Endothelial cell of umbilical vein (primary cell): ENCODE measurements around the gene RAP1GAP2. TPM values are rescaled to one million over a fixed set of nuclear protein-coding genes. Genes with fewer than 3 reads are reported as not detected.

Source experiments
- BruUV-seq: library from RNA; stranded (reverse); fragments of 400-500 nt; replicated peaks from 2 replicates; lab custom pipeline; 2021; lab: Mats Ljungman, UMichigan
- CTCF ChIA-PET: fragments of 300-600, 350-600 bp; sonication (Branson Sonifier 250); formaldehyde crosslinking; loops from one replicate; lab custom pipeline; 2021; ENCODE audit warnings: antibody characterized with exemption, inconsistent platforms; lab: Charles Lee
- POLR2A ChIA-PET: fragments of 300-600, 350-600 bp; sonication (Branson Sonifier 250); formaldehyde crosslinking; loops from one replicate; lab custom pipeline; 2021; ENCODE audit warnings: antibody characterized with exemption, inconsistent platforms; lab: Charles Lee
- DNase-seq: peaks from one replicate; pipeline ENCODE4 v3.0.0-alpha.2; 2011; ENCODE audit warnings: low read depth, low spot score
- FAIRE-seq: peaks from 2 replicates; lab custom pipeline; 2011; peaks lifted over from hg19 to GRCh38; lab: Jason Lieb, UNC
- H2AFZ ChIP-seq: 2 replicates; pipeline ENCODE4 v1.6.0; 2012; ENCODE audit warnings: low read depth, low read length, control low read depth, inconsistent platforms
- H3K27ac ChIP-seq: 2 replicates; pipeline ENCODE4 v1.5.1; 2011; ENCODE audit warnings: low read depth, mild to moderate bottlenecking, control low read depth, low read length, moderate library complexity; ENCODE audit not compliant: insufficient read depth
- H3K27me3 ChIP-seq, 2 experiments: 2 replicates each; pipeline versions ENCODE4 v1.6.0 to v1.6.1; 2011; ENCODE audit warnings: low read length in 2 of 2, mixed read lengths in 1 of 2; ENCODE audit not compliant: control insufficient read depth in 2 of 2, insufficient read depth in 2 of 2
- H3K36me3 ChIP-seq, 2 experiments: 2 replicates in 1 of 2; 3 replicates in 1 of 2; pipeline ENCODE4 v1.5.1; 2011; ENCODE audit warnings: low read length in 2 of 2, mild to moderate bottlenecking in 1 of 2, moderate library complexity in 1 of 2; ENCODE audit not compliant: control insufficient read depth in 2 of 2, insufficient read depth in 2 of 2; ENCODE audit errors: extremely low read depth in 1 of 2
- H3K4me1 ChIP-seq: 3 replicates; pipeline ENCODE4 v1.5.1; 2011; ENCODE audit warnings: mild to moderate bottlenecking, low read length; ENCODE audit not compliant: control insufficient read depth, insufficient read depth; ENCODE audit errors: extremely low read depth
- H3K4me2 ChIP-seq: 2 replicates; pipeline ENCODE4 v1.6.1; 2011; ENCODE audit warnings: low read length, control low read depth, mixed read lengths; ENCODE audit not compliant: insufficient read depth
- H3K4me3 ChIP-seq, 3 experiments: fragments of 200-600 bp in 1 of 3; sonication (generic), shearing (Covaris generic) in 1 of 3; replicated peaks in 1 of 3; 2 replicates each; pipeline ENCODE4 v1.5.1; 2011 to 2016; ENCODE audit warnings: control low read depth in 3 of 3, low read length in 3 of 3, mild to moderate bottlenecking in 2 of 3, inconsistent platforms in 1 of 3, low read depth in 1 of 3, moderate library complexity in 1 of 3; ENCODE audit not compliant: insufficient read depth in 1 of 3
- H3K79me2 ChIP-seq: 2 replicates; pipeline ENCODE4 v1.6.0; 2012; ENCODE audit warnings: low read length, inconsistent platforms; ENCODE audit not compliant: control insufficient read depth, insufficient read depth
- H3K9ac ChIP-seq: replicated peaks from 2 replicates; pipeline ENCODE3; 2011; ENCODE audit warnings: low read length, control low read depth; ENCODE audit not compliant: insufficient read depth; ENCODE audit errors: extremely low read depth
- H3K9me1 ChIP-seq: replicated peaks from 3 replicates; pipeline ENCODE4 v1.6.0; 2011; ENCODE audit warnings: mild to moderate bottlenecking, low read length; ENCODE audit not compliant: control insufficient read depth, insufficient read depth; ENCODE audit errors: extremely low read depth
- H3K9me3 ChIP-seq: replicated peaks from 2 replicates; pipeline ENCODE4 v1.5.1; 2012; ENCODE audit warnings: low read length, inconsistent platforms; ENCODE audit not compliant: control insufficient read depth, insufficient read depth
- H4K20me1 ChIP-seq: replicated peaks from 2 replicates; pipeline ENCODE3; 2011; ENCODE audit warnings: mild to moderate bottlenecking, low read length; ENCODE audit not compliant: control insufficient read depth, insufficient read depth; ENCODE audit errors: extremely low read depth
- CTCF ChIP-seq, 2 donors: IDR thresholded peaks; 1 replicate in 1 of 2; 2 replicates in 1 of 2; pipeline ENCODE4 v1.5.1; 2011; ENCODE audit warnings: low read length in 2 of 2, mild to moderate bottlenecking in 2 of 2, moderate library complexity in 2 of 2, control low read depth in 1 of 2, inconsistent platforms in 1 of 2, low read depth in 1 of 2; ENCODE audit not compliant: insufficient read depth in 1 of 2; ENCODE audit errors: extremely low read depth in 1 of 2
- EZH2 ChIP-seq: IDR thresholded peaks from 2 replicates; pipeline ENCODE4 v1.6.1; 2012; ENCODE audit warnings: borderline replicate concordance, low read depth, mild to moderate bottlenecking, moderate library complexity, low read length, inconsistent platforms; ENCODE audit not compliant: severe bottlenecking
- GATA2 ChIP-seq: IDR thresholded peaks from 2 replicates; pipeline ENCODE4 v1.7.0; 2011; ENCODE audit warnings: low read depth, mild to moderate bottlenecking, moderate library complexity, mixed read lengths, low read length; ENCODE audit not compliant: insufficient read length, insufficient read depth
- MYC ChIP-seq: IDR thresholded peaks from one replicate; pipeline ENCODE4 v1.6.1; 2011; ENCODE audit warnings: mild to moderate bottlenecking, low read depth, low read length
- POLR2A ChIP-seq: IDR thresholded peaks from 2 replicates; pipeline ENCODE4 v1.6.1; 2012; ENCODE audit warnings: low read depth, mild to moderate bottlenecking, control low read depth, low read length
- dilution Hi-C: fragments of 300-500 bp; cut with MboI; formaldehyde crosslinking; loops from one replicate; pipeline ENCODE4 v1.15.0; 2019; ENCODE audit warnings: low sequenced_read_pairs; ENCODE audit not compliant: extremely low pct_ligation_motif_present
- intact Hi-C: fragments of 100-400 bp; cut with micrococcal nuclease; formaldehyde crosslinking; loops from one replicate; pipeline ENCODE4 v1.10.0; 2022
- polyA plus RNA-seq, 4 experiments: library from polyadenylated mRNA; depleted of rRNA in 3 of 4; stranded (reverse) in 3 of 4; unstranded in 1 of 4; fragments of >200 nt; gene quantifications; 2 replicates each; pipeline versions ENCODE4 v1.2.1 to v1.2.3, GENCODE V29; 2011 to 2012; ENCODE audit warnings: missing spikeins in 1 of 4
- total RNA-seq: library from RNA; stranded (reverse); gene quantifications from 2 replicates; pipeline ENCODE4 v1.2.3, GENCODE V29; 2021

RAP1GAP2 gene
- total and polyA plus RNA-seq, 2 donors (not counting 3 experiments of a cell fraction or from before 2014, with no cell fraction given) = 1.4 to 3.6 TPM

GRCh38 chr17:2809337-2809736 is 13.1 kb downstream of the RAP1GAP2 start:
- CTCF ChIA-PET = no interaction called here
- dilution Hi-C loops = no loop called here
- BruUV-seq = no TSS peak
- H3K4me3 ChIP-seq = no peak overlapping the region
- no peaks in the 10 kb centered on the region for H3K9me3 ChIP-seq
- no peaks in the 10 kb centered on the region for H3K36me3 ChIP-seq
- intact Hi-C loops = no loop called here
- POLR2A ChIA-PET = no interaction called here
- H2AFZ ChIP-seq = no peak overlapping the region
- no peaks in the 10 kb centered on the region for H3K79me2 ChIP-seq
- H3K4me2 ChIP-seq = no peak overlapping the region
- DNase-seq (no peak), FAIRE-seq (no peak)
- no peak overlapping the region for H3K9ac ChIP-seq
- no peaks in the 10 kb centered on the region for H4K20me1 ChIP-seq
- H3K4me1 ChIP-seq = peaks cover 7% of the 10 kb centered on the region
- TF ChIP-seq EZH2 (no peak), CTCF (IDR thresholded peaks at IDR 0.05; ENCODE audit: extremely low read depth in 1 of 2, insufficient read depth in 1 of 2, low read depth in 1 of 2, low read length in 2 of 2) (no peak), POLR2A (no peak), MYC (no peak)
- H3K27ac ChIP-seq = no peak overlapping the region
- no peaks in the 10 kb centered on the region for H3K9me1 ChIP-seq
- no peaks in the 10 kb centered on the region for H3K27me3 ChIP-seq

GRCh38 chr17:2814049-2814448 is 17.8 kb downstream of the RAP1GAP2 start:
- TF ChIP-seq POLR2A (no peak), GATA2 (no peak)

More at GRCh38 chr17:2814049-2814448, 17.8 kb downstream of the RAP1GAP2 start:
- H3K36me3 ChIP-seq = no peaks in the 10 kb centered on the region
- intact Hi-C loops = no loop called here
- H2AFZ ChIP-seq = no peak overlapping the region
- no peaks in the 10 kb centered on the region for H4K20me1 ChIP-seq
- H3K4me2 ChIP-seq = no peak overlapping the region
- H3K9ac ChIP-seq = no peak overlapping the region
- no peak for FAIRE-seq
- DNase-seq = no peak
- H3K4me1 ChIP-seq = peaks cover 7% of the 10 kb centered on the region
- no peaks in the 10 kb centered on the region for H3K9me3 ChIP-seq
- H3K27me3 ChIP-seq = no peaks in the 10 kb centered on the region
- dilution Hi-C loops = no loop called here
- no peak overlapping the region for H3K4me3 ChIP-seq
- H3K9me1 ChIP-seq = no peaks in the 10 kb centered on the region
- no TSS peak for BruUV-seq
- POLR2A ChIA-PET = no interaction called here
- H3K27ac ChIP-seq = no peak overlapping the region
- CTCF ChIA-PET = interaction anchor here (1.2 to 1.4 kb wide), 2 partner anchors 13 to 31 kb away, joined by 3 to 4 read pairs; no protein-coding TSS in a partner anchor
- H3K79me2 ChIP-seq = no peaks in the 10 kb centered on the region
